ENCODE data around the gene HIVEP3.

HIVEP3 gene

DNA sequence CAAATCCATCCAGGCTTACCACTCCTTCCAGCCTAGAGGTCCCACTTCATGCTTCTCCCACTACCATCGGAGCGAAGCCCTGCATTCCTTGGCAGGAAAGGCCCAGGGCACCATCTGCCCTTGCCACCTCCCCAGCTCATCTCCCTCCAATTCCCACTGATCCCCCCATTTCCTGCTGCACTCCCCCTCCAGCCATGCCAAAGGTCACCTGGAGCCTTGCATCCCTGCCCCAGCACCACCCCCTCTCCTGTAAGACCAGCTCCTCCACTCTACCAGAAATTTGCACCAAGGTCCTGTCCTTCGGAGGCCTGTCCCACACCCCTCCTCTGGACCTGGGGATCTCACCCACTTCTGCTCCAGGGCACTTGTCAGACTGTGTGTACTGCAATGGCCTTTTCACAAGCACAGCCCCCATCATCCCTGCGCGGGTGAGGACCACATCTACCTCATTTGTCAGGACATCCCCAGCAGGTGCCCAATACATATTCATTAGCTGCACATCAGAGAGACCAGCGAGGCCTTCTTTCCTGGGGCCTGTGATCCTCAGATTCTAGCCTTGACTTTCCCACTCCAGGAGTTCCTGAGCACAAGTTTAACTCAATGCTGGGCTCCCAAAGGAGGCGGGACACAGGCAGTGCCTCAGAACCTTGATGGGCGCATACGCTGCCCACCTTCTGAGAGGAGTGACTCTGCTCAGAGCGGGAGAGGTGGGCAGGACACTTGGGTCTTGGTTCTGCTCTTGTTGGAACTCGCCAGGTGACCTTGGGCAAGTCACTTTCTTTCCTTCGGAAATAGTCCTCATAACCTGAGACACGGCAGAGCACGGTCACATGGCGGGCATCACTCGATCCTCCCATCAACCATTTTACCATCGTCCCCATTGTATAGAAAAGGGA, 384.3 kb downstream of the HIVEP3 start:
- Histone ChIP-seq H3K4me1 (ENCODE audit: control insufficient read depth, low read depth, low read length) (no peaks in the 10 kb centered on the region), H3K79me2 (ENCODE audit: control insufficient read depth, insufficient read depth, low read length) (no peaks in the 10 kb centered on the region), H3K36me3 (ENCODE audit: control insufficient read depth, insufficient read depth, low read length) (no peaks in the 10 kb centered on the region), H3K23ac (ENCODE audit: low read length) (no peak overlapping the region), H3K79me1 (ENCODE audit: low read length) (no peaks in the 10 kb centered on the region), H3K9ac (ENCODE audit: low read length) (no peak overlapping the region), H2BK120ac (ENCODE audit: low read depth, low read length) (no peak overlapping the region), H3K27ac (ENCODE audit: low read depth, low read length) (no peak overlapping the region), H4K5ac (ENCODE audit: low read length) (no peak overlapping the region), H3K4me3 (ENCODE audit: low read length) (no peak overlapping the region), H3K56ac (ENCODE audit: low read length) (no peak overlapping the region), H3K18ac (ENCODE audit: low read length) (no peak overlapping the region), H3K27me3 (ENCODE audit: insufficient read depth, low read length, poor library complexity) (no peaks in the 10 kb centered on the region), H2BK5ac (ENCODE audit: low read length) (no peak overlapping the region), H3K4me2 (ENCODE audit: low read length) (no peak overlapping the region), H2BK15ac (replicated peaks; ENCODE audit: low read depth) (no peak overlapping the region), H2AK5ac (ENCODE audit: low read length) (no peak overlapping the region), H3K4ac (ENCODE audit: low read depth, low read length) (no peak overlapping the region), H4K8ac (ENCODE audit: low read depth, low read length) (no peak overlapping the region)
- no CpG with 5 or more reads among the region's 17 CpGs for WGBS (ENCODE audit: extremely low coverage, insufficient coverage, low lambda C conversion rate)
- DNase-seq, result no peak

DNA sequence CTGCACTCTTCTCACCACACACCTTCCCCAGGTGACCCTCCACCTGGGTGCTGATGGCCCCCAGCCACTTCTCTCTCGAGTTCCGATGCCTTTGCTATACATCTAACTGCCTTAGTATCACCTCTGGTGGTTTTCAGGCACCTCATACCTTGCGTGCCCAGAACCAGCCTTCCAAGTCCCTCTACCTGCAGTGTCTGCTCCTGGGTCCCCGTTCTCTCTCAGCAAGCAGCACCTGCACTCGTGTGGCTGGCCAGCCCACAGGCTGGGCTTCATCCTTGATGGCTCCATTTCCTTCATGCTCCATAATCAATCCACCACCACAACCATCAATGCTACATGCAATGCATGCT, 385.0 kb downstream of the HIVEP3 start:
- H4K8ac ChIP-seq (ENCODE audit: low read depth, low read length), result no peak overlapping the region
- no peak overlapping the region for H3K56ac ChIP-seq (ENCODE audit: low read length)
- H3K36me3 ChIP-seq (ENCODE audit: control insufficient read depth, insufficient read depth, low read length), result no peaks in the 10 kb centered on the region
- no peak overlapping the region for H3K27ac ChIP-seq (ENCODE audit: low read depth, low read length)
- no peak overlapping the region for H3K4me2 ChIP-seq (ENCODE audit: low read length)
- H3K79me1 ChIP-seq (ENCODE audit: low read length), result no peaks in the 10 kb centered on the region
- no peak overlapping the region for H3K9ac ChIP-seq (ENCODE audit: low read length)
- no peak for DNase-seq
- no peak overlapping the region for H2BK15ac ChIP-seq (replicated peaks; ENCODE audit: low read depth)
- H3K23ac ChIP-seq (ENCODE audit: low read length), result no peak overlapping the region
- no CpG with 5 or more reads among the region's 5 CpGs for WGBS (ENCODE audit: extremely low coverage, insufficient coverage, low lambda C conversion rate)
- H3K27me3 ChIP-seq (ENCODE audit: insufficient read depth, low read length, poor library complexity), result no peaks in the 10 kb centered on the region
- H3K4ac ChIP-seq (ENCODE audit: low read depth, low read length), result no peak overlapping the region
- H2BK5ac ChIP-seq (ENCODE audit: low read length), result no peak overlapping the region
- no peak overlapping the region for H3K4me3 ChIP-seq (ENCODE audit: low read length)
- no peak overlapping the region for H2AK5ac ChIP-seq (ENCODE audit: low read length)
- no peak overlapping the region for H3K18ac ChIP-seq (ENCODE audit: low read length)
- no peak overlapping the region for H2BK120ac ChIP-seq (ENCODE audit: low read depth, low read length)
- no peaks in the 10 kb centered on the region for H3K4me1 ChIP-seq (ENCODE audit: control insufficient read depth, low read depth, low read length)
- no peak overlapping the region for H4K5ac ChIP-seq (ENCODE audit: low read length)
- H3K79me2 ChIP-seq (ENCODE audit: control insufficient read depth, insufficient read depth, low read length), result no peaks in the 10 kb centered on the region

DNA sequence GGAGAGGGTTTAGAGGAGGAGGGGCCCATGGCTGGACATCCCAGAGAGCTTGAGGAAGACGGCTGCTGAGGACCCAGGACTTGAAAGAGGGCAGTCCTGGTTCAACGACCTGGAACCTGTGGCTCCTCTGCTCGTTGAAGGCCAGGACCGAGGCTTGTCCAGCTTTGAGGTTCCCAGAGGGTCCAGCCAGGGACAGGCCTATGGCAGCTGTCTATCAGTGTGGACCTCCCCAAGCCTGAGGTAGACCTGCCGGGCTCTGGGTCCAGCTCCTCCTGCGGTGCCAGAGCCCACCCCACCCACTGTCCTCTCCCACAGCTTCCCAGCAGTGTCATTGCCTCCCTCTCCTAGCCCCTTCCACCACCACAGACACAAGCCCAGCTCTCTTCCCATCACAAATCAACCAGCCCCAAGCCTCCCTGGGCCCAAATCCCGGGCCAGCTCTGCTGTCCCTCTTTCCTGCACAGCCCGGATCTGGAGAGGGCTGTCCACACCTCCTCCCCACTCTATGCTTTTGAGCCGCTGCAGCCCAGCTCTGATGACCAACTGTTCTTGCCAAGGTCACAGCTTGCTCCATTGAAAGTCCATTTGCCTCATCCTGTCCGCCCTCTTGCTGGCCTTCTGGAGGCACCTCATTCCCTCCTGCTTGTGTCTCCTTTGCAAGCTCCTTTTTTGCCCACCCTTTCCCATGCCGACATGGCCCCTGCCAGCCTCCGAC, 385.5 kb downstream of the HIVEP3 start:
- Histone ChIP-seq H3K56ac (ENCODE audit: low read length) (no peak overlapping the region), H2BK5ac (ENCODE audit: low read length) (no peak overlapping the region), H3K27ac (ENCODE audit: low read depth, low read length) (no peak overlapping the region), H3K79me2 (ENCODE audit: control insufficient read depth, insufficient read depth, low read length) (no peaks in the 10 kb centered on the region), H3K79me1 (ENCODE audit: low read length) (no peaks in the 10 kb centered on the region), H3K23ac (ENCODE audit: low read length) (no peak overlapping the region), H3K4me2 (ENCODE audit: low read length) (no peak overlapping the region), H2BK120ac (ENCODE audit: low read depth, low read length) (no peak overlapping the region), H3K9ac (ENCODE audit: low read length) (no peak overlapping the region), H3K27me3 (ENCODE audit: insufficient read depth, low read length, poor library complexity) (no peaks in the 10 kb centered on the region), H3K18ac (ENCODE audit: low read length) (no peak overlapping the region), H2BK15ac (replicated peaks; ENCODE audit: low read depth) (no peak overlapping the region), H3K4ac (ENCODE audit: low read depth, low read length) (no peak overlapping the region), H4K5ac (ENCODE audit: low read length) (no peak overlapping the region), H3K4me1 (ENCODE audit: control insufficient read depth, low read depth, low read length) (no peaks in the 10 kb centered on the region), H4K8ac (ENCODE audit: low read depth, low read length) (no peak overlapping the region), H2AK5ac (ENCODE audit: low read length) (no peak overlapping the region), H3K36me3 (ENCODE audit: control insufficient read depth, insufficient read depth, low read length) (no peaks in the 10 kb centered on the region), H3K4me3 (ENCODE audit: low read length) (no peak overlapping the region)
- WGBS (ENCODE audit: extremely low coverage, insufficient coverage, low lambda C conversion rate), result no CpG with 5 or more reads among the region's 12 CpGs
- no peak for DNase-seq

DNA sequence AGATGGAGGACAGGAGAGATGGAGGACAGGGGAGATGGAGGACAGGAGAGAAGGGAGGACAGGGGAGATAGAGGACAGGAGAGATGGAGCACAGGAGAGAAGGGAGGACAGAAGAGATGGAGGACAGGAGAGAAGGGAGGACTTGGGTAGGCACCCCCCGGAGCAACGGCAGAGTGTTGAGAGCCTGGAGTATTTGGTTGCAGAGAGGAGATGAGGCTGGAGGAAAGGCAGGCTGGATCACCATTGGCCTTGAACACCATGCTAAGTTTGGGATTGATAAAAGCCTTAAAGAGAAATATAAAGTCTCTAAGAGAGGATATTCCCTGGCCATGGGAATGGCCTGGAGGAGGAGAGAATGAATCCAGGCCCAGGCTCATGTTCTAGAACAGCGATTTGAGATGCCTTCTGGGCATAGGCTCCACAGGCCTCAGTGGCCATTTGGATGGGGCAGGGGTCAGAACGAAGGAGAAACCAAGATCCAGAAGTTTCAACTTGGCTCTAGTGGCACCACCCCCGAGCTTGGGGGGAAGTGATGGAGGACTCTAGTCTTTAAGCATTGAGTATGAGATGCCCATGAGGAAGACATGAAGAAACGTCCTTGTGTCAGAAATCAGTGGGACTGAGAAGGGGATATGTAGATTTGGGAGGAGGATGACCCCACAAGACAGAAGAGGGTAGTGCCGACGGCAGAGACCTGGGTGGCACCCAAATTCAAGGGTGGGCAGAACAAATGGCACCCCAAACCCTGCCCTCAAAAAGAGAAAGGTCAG, 386.3 kb downstream of the HIVEP3 start:
- Histone ChIP-seq H2BK15ac (replicated peaks; ENCODE audit: low read depth) (no peak overlapping the region), H2BK120ac (ENCODE audit: low read depth, low read length) (no peak overlapping the region), H3K79me2 (ENCODE audit: control insufficient read depth, insufficient read depth, low read length) (no peaks in the 10 kb centered on the region), H4K8ac (ENCODE audit: low read depth, low read length) (no peak overlapping the region), H3K27me3 (ENCODE audit: insufficient read depth, low read length, poor library complexity) (no peaks in the 10 kb centered on the region), H3K4me1 (ENCODE audit: control insufficient read depth, low read depth, low read length) (no peaks in the 10 kb centered on the region), H3K4me2 (ENCODE audit: low read length) (no peak overlapping the region), H3K36me3 (ENCODE audit: control insufficient read depth, insufficient read depth, low read length) (no peaks in the 10 kb centered on the region), H3K4ac (ENCODE audit: low read depth, low read length) (no peak overlapping the region), H3K23ac (ENCODE audit: low read length) (no peak overlapping the region), H3K56ac (ENCODE audit: low read length) (no peak overlapping the region), H3K4me3 (ENCODE audit: low read length) (no peak overlapping the region), H2AK5ac (ENCODE audit: low read length) (no peak overlapping the region), H2BK5ac (ENCODE audit: low read length) (no peak overlapping the region), H3K27ac (ENCODE audit: low read depth, low read length) (no peak overlapping the region), H4K5ac (ENCODE audit: low read length) (no peak overlapping the region), H3K9ac (ENCODE audit: low read length) (no peak overlapping the region), H3K79me1 (ENCODE audit: low read length) (no peaks in the 10 kb centered on the region), H3K18ac (ENCODE audit: low read length) (no peak overlapping the region)
- DNase-seq, result no peak
- no CpG with 5 or more reads among the region's 8 CpGs for WGBS (ENCODE audit: extremely low coverage, insufficient coverage, low lambda C conversion rate)

DNA sequence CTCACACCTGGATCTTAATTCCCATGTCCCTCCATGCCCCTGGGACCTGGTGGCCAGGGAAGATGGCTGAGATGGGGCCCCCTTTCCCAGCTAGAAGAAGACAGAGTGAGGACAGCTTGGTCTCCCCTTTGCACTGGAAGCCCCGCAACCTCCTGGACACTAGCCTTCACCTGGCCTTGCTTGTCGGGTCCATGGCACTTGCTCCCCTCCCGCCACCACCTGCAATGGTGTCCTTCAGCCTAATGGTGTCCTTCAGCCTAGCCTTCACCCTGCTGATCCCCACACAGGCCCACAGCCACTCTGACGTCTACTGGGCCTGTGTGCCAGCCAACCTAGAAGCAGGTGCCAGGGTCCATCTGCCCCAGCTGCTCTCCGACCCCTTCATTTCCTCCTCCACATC, 388.3 kb downstream of the HIVEP3 start:
- no CpG with 5 or more reads among the region's 5 CpGs for WGBS (ENCODE audit: extremely low coverage, insufficient coverage, low lambda C conversion rate)

More for the DNA sequence above, 388.3 kb downstream of the HIVEP3 start:
- Histone ChIP-seq H2BK5ac (ENCODE audit: low read length) (no peak overlapping the region), H3K27ac (ENCODE audit: low read depth, low read length) (no peak overlapping the region), H3K9ac (ENCODE audit: low read length) (no peak overlapping the region), H3K79me1 (ENCODE audit: low read length) (no peaks in the 10 kb centered on the region), H3K56ac (ENCODE audit: low read length) (no peak overlapping the region), H3K4me3 (ENCODE audit: low read length) (no peak overlapping the region), H3K4ac (ENCODE audit: low read depth, low read length) (no peak overlapping the region), H3K36me3 (ENCODE audit: control insufficient read depth, insufficient read depth, low read length) (no peaks in the 10 kb centered on the region), H2BK120ac (ENCODE audit: low read depth, low read length) (no peak overlapping the region), H3K18ac (ENCODE audit: low read length) (no peak overlapping the region), H3K27me3 (ENCODE audit: insufficient read depth, low read length, poor library complexity) (no peaks in the 10 kb centered on the region), H4K5ac (ENCODE audit: low read length) (no peak overlapping the region), H3K79me2 (ENCODE audit: control insufficient read depth, insufficient read depth, low read length) (no peaks in the 10 kb centered on the region), H2BK15ac (replicated peaks; ENCODE audit: low read depth) (no peak overlapping the region), H2AK5ac (ENCODE audit: low read length) (no peak overlapping the region), H3K4me2 (ENCODE audit: low read length) (no peak overlapping the region), H3K23ac (ENCODE audit: low read length) (no peak overlapping the region), H3K4me1 (ENCODE audit: control insufficient read depth, low read depth, low read length) (no peaks in the 10 kb centered on the region), H4K8ac (ENCODE audit: low read depth, low read length) (no peak overlapping the region)
- no peak for DNase-seq
